Neural progenitor cell (in vitro differentiated cells): ENCODE measurements around the gene ALKAL2. TPM values are rescaled to one million over a fixed set of nuclear protein-coding genes. Genes with fewer than 3 reads are reported as not detected.

ENCODE experiments used
- DNase-seq: peaks from one replicate; pipeline ENCODE4 v3.0.0-alpha.2; 2016; ENCODE audit warnings: low spot score
- H2AFZ ChIP-seq: fragments of 200-600 bp; sonication (generic); replicated peaks from 2 replicates; pipeline ENCODE4 v1.6.1; 2016; ENCODE audit warnings: antibody characterized with exemption
- H3F3A ChIP-seq: fragments of 200-600 bp; sonication (generic); 2 replicates; pipeline ENCODE4 v1.6.1; 2016; ENCODE audit warnings: antibody characterized with exemption, low read depth
- H3K27ac ChIP-seq: fragments of 200-600 bp; sonication (generic); 2 replicates; pipeline ENCODE4 v1.5.1; 2016; ENCODE audit warnings: mild to moderate bottlenecking
- H3K27me3 ChIP-seq: fragments of 200-600 bp; sonication (generic); 2 replicates; pipeline ENCODE4 v1.6.1; 2016; ENCODE audit warnings: mild to moderate bottlenecking, moderate library complexity
- H3K36me3 ChIP-seq: fragments of 200-600 bp; sonication (generic); 2 replicates; pipeline ENCODE4 v1.5.1; 2016
- H3K4me1 ChIP-seq: fragments of 200-600 bp; sonication (generic); 2 replicates; pipeline ENCODE4 v1.6.1; 2016; ENCODE audit warnings: mixed run types
- H3K4me2 ChIP-seq: fragments of 200-600 bp; sonication (generic); 2 replicates; pipeline ENCODE4 v1.6.1; 2016
- H3K4me3 ChIP-seq: fragments of 200-600 bp; sonication (generic); 2 replicates; pipeline ENCODE4 v1.5.1; 2016
- H3K79me2 ChIP-seq: fragments of 200-600 bp; sonication (generic); 2 replicates; pipeline ENCODE4 v1.6.1; 2016; ENCODE audit warnings: low read depth
- H3K9ac ChIP-seq: fragments of 200-600 bp; sonication (generic); 2 replicates; pipeline ENCODE4 v1.6.1; 2016
- H3K9me3 ChIP-seq: fragments of 200-600 bp; sonication (generic); 2 replicates; pipeline ENCODE4 v1.5.1; 2016; ENCODE audit warnings: low read depth
- H4K20me1 ChIP-seq: fragments of 200-600 bp; sonication (generic); 2 replicates; pipeline ENCODE4 v1.6.1; 2016; ENCODE audit warnings: low read depth
- H3K27ac Mint-ChIP-seq: 3 replicates; pipeline ENCODE4 v1.8.0; 2021; ENCODE audit warnings: mixed read lengths
- H3K27me3 Mint-ChIP-seq: 2 replicates; pipeline ENCODE4 v1.8.0; 2022; ENCODE audit warnings: low read depth, mild to moderate bottlenecking, inconsistent platforms, moderate library complexity, mixed read lengths; ENCODE audit not compliant: insufficient read depth
- H3K36me3 Mint-ChIP-seq: 3 replicates; pipeline ENCODE4 v1.8.0; 2021; ENCODE audit warnings: mixed read lengths
- H3K4me1 Mint-ChIP-seq: 3 replicates; pipeline ENCODE4 v1.8.0; 2021; ENCODE audit warnings: mixed read lengths
- H3K4me3 Mint-ChIP-seq: 3 replicates; pipeline ENCODE4 v1.8.0; 2021; ENCODE audit warnings: mild to moderate bottlenecking, moderate library complexity, mixed read lengths
- H3K9me3 Mint-ChIP-seq: 3 replicates; pipeline ENCODE4 v1.8.0; 2020; ENCODE audit warnings: mixed read lengths
- EZH2 ChIP-seq: fragments of 200-600 bp; sonication (generic); IDR thresholded peaks from 2 replicates; pipeline ENCODE4 v1.6.1; 2017; ENCODE audit warnings: antibody characterized with exemption, mild to moderate bottlenecking, moderate library complexity
- EZH2phosphoT487 ChIP-seq: fragments of 200-600 bp; sonication (generic); IDR thresholded peaks from 2 replicates; pipeline ENCODE4 v1.6.1; 2017; ENCODE audit warnings: antibody characterized with exemption
- total RNA-seq: library from RNA; depleted of rRNA; stranded (reverse); fragments of >200 nt; gene quantifications from 2 replicates; pipeline ENCODE4 v1.2.3, GENCODE V29; 2015; ENCODE audit warnings: low replicate concordance
- TF ChIP-seq, protein P1 (sequence below): fragments of 200-600 bp; sonication (generic); IDR thresholded peaks from 2 replicates; pipeline ENCODE4 v1.5.1; 2017; ENCODE audit warnings: antibody characterized with exemption, mild to moderate bottlenecking

ALKAL2 gene
- total RNA-seq, 1 donor from 2014 or later = not detected

- H3K27me3 Mint-ChIP-seq = peaks cover 9% of the 10 kb centered on the region
- TF ChIP-seq, protein P1, sequence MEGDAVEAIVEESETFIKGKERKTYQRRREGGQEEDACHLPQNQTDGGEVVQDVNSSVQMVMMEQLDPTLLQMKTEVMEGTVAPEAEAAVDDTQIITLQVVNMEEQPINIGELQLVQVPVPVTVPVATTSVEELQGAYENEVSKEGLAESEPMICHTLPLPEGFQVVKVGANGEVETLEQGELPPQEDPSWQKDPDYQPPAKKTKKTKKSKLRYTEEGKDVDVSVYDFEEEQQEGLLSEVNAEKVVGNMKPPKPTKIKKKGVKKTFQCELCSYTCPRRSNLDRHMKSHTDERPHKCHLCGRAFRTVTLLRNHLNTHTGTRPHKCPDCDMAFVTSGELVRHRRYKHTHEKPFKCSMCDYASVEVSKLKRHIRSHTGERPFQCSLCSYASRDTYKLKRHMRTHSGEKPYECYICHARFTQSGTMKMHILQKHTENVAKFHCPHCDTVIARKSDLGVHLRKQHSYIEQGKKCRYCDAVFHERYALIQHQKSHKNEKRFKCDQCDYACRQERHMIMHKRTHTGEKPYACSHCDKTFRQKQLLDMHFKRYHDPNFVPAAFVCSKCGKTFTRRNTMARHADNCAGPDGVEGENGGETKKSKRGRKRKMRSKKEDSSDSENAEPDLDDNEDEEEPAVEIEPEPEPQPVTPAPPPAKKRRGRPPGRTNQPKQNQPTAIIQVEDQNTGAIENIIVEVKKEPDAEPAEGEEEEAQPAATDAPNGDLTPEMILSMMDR = no peak
- TF ChIP-seq EZH2phosphoT487 (no peak), EZH2 (no peak)
- H3K9me3 Mint-ChIP-seq = peaks cover 34% of the 10 kb centered on the region
- no peaks in the 10 kb centered on the region for H3K79me2 ChIP-seq
- H3K27ac ChIP-seq = no peak overlapping the region
- H4K20me1 ChIP-seq = no peaks in the 10 kb centered on the region
- H3K27ac Mint-ChIP-seq = peak overlapping the region; percentile 75
- H3K4me2 ChIP-seq = no peak overlapping the region
- no peak for DNase-seq
- H3K36me3 Mint-ChIP-seq = peaks cover 12% of the 10 kb centered on the region
- no peak overlapping the region for H3K4me3 ChIP-seq
- H3F3A ChIP-seq = peaks cover 9% of the 10 kb centered on the region
- H3K4me3 Mint-ChIP-seq = no peak overlapping the region
- H3K9me3 ChIP-seq = no peaks in the 10 kb centered on the region
- peaks cover 43% of the 10 kb centered on the region for H3K4me1 Mint-ChIP-seq
- no peak overlapping the region for H3K9ac ChIP-seq
- H2AFZ ChIP-seq = no peak overlapping the region
- H3K4me1 ChIP-seq = peaks cover 11% of the 10 kb centered on the region
- H3K36me3 ChIP-seq = no peaks in the 10 kb centered on the region
- H3K27me3 ChIP-seq = no peaks in the 10 kb centered on the region
These were observed 32.7 kb upstream of the ALKAL2 start for GRCh38 chr2:320561-320960.

GRCh38 chr2:319059-319600 lies 31.2 kb upstream of the ALKAL2 start:
- TF ChIP-seq, protein P1 = no peak
- no peak for TF ChIP-seq EZH2
- TF ChIP-seq EZH2phosphoT487 = no peak
- H3K4me1 ChIP-seq = peaks cover 14% of the 10 kb centered on the region
- H3K27me3 ChIP-seq = no peaks in the 10 kb centered on the region
- no peak overlapping the region for H3K9ac ChIP-seq
- no peak for DNase-seq
- H3K27ac ChIP-seq = no peak overlapping the region
- Mint-ChIP-seq H3K9me3 (peaks cover 29% of the 10 kb centered on the region), H3K4me3 (peak overlapping the region; percentile 78), H3K36me3 (peaks cover 9% of the 10 kb centered on the region), H3K27ac (peak overlapping the region; percentile 95), H3K27me3 (peaks cover 20% of the 10 kb centered on the region), H3K4me1 (peaks cover 54% of the 10 kb centered on the region)
- H3F3A ChIP-seq = peaks cover 9% of the 10 kb centered on the region
- no peaks in the 10 kb centered on the region for H3K79me2 ChIP-seq
- H3K9me3 ChIP-seq = no peaks in the 10 kb centered on the region
- no peak overlapping the region for H3K4me3 ChIP-seq
- H4K20me1 ChIP-seq = no peaks in the 10 kb centered on the region
- H2AFZ ChIP-seq = no peak overlapping the region
- H3K36me3 ChIP-seq = no peaks in the 10 kb centered on the region
- no peak overlapping the region for H3K4me2 ChIP-seq

GRCh38 chr2:317501-318424 lies 29.9 kb upstream of the ALKAL2 start:
- H3K27ac Mint-ChIP-seq = peak overlapping the region; percentile 95
- TF ChIP-seq EZH2 (no peak), EZH2phosphoT487 (no peak)
- TF ChIP-seq, protein P1 = no peak
- no peaks in the 10 kb centered on the region for H3K79me2 ChIP-seq
- H3K27me3 ChIP-seq = no peaks in the 10 kb centered on the region
- peaks cover 66% of the 10 kb centered on the region for H3K4me1 Mint-ChIP-seq
- DNase-seq = peak; percentile 67
- H3F3A ChIP-seq = peaks cover 9% of the 10 kb centered on the region
- H3K4me3 ChIP-seq = no peak overlapping the region
- H4K20me1 ChIP-seq = no peaks in the 10 kb centered on the region
- H3K36me3 Mint-ChIP-seq = peaks cover 8% of the 10 kb centered on the region
- H3K4me2 ChIP-seq = peak overlapping the region; percentile 42
- no peaks in the 10 kb centered on the region for H3K36me3 ChIP-seq
- H3K9ac ChIP-seq = no peak overlapping the region
- H3K27ac ChIP-seq = no peak overlapping the region
- peak overlapping the region; percentile 78 for H3K4me3 Mint-ChIP-seq
- no peaks in the 10 kb centered on the region for H3K9me3 ChIP-seq
- no peak overlapping the region for H2AFZ ChIP-seq
- peaks cover 24% of the 10 kb centered on the region for H3K27me3 Mint-ChIP-seq
- H3K4me1 ChIP-seq = peaks cover 14% of the 10 kb centered on the region
- peaks cover 28% of the 10 kb centered on the region for H3K9me3 Mint-ChIP-seq
